T-helper 1 cell (primary cell): ENCODE measurements around the gene ZNF688.

Source experiments
- DNase-seq, 5 donors: peaks; one replicate each; pipeline ENCODE4 v3.0.0-alpha.2; 2012 to 2020

The ZNF688 gene

GRCh38 chr16:30585400-30586191 is 14.1 kb upstream of the ZNF688 start, which contains the start of gene ZNF785:
Gene ZNF785 (minus strand): TSS chr16:30585697. CDS start chr16:30585611, 86 bp downstream.
- peak; percentile 84 to 96 (median 90) for DNase-seq

GRCh38 chr16:30585022-30585399 is 13.5 kb upstream of the ZNF688 start:
- peak in 1 of 5 donors; percentile 16 for DNase-seq

- no peak for DNase-seq
Measured at GRCh38 chr16:30582611-30583340, 11.3 kb upstream of the ZNF688 start.

GRCh38 chr16:30581457-30581856 is 9.9 kb upstream of the ZNF688 start:
- DNase-seq: no peak

GRCh38 chr16:30574678-30575077 is 3.2 kb upstream of the ZNF688 start:
- DNase-seq: no peak

- no peak for DNase-seq
Measured at GRCh38 chr16:30570636-30571444, 674 bp downstream of the ZNF688 start.

GRCh38 chr16:30569746-30570635 is 1.5 kb downstream of the ZNF688 start:
- DNase-seq: no peak

GRCh38 chr16:30569281-30569680 is 2.2 kb downstream of the ZNF688 start:
- DNase-seq: no peak

- peak in 1 of 5 donors; percentile 86 for DNase-seq
Measured at GRCh38 chr16:30567991-30568638, 3.4 kb downstream of the ZNF688 start.

GRCh38 chr16:30567160-30567990 is 4.1 kb downstream of the ZNF688 start:
- DNase-seq: peak in 3 of 5 donors; percentile 42 to 77 (median 48)

GRCh38 chr16:30566531-30566930 is 5.0 kb downstream of the ZNF688 start:
- DNase-seq: no peak

GRCh38 chr16:30565984-30566383 is 5.5 kb downstream of the ZNF688 start:
- DNase-seq: no peak

- DNase-seq: no peak
Measured at GRCh38 chr16:30565526-30565925, 6.0 kb downstream of the ZNF688 start.

GRCh38 chr16:30562021-30562420 is 9.5 kb downstream of the ZNF688 start:
- DNase-seq: no peak

GRCh38 chr16:30561089-30561816 is 10.3 kb downstream of the ZNF688 start:
- DNase-seq: peak in 1 of 5 donors; percentile 35

- DNase-seq: no peak
Measured at GRCh38 chr16:30559690-30560089, 11.8 kb downstream of the ZNF688 start.

GRCh38 chr16:30558789-30559377 is 12.6 kb downstream of the ZNF688 start:
- no peak for DNase-seq

GRCh38 chr16:30557957-30558788 is 13.3 kb downstream of the ZNF688 start, which contains the start of gene ZNF764:
Gene ZNF764 (minus strand): TSS chr16:30558374. CDS start chr16:30558182, 192 bp downstream.
- peak; percentile 92 to 98 (median 95) for DNase-seq

GRCh38 chr16:30557707-30557956 is 13.9 kb downstream of the ZNF688 start:
- DNase-seq: no peak
